ENCODE results near the gene MPP3.

Gene MPP3

DNA sequence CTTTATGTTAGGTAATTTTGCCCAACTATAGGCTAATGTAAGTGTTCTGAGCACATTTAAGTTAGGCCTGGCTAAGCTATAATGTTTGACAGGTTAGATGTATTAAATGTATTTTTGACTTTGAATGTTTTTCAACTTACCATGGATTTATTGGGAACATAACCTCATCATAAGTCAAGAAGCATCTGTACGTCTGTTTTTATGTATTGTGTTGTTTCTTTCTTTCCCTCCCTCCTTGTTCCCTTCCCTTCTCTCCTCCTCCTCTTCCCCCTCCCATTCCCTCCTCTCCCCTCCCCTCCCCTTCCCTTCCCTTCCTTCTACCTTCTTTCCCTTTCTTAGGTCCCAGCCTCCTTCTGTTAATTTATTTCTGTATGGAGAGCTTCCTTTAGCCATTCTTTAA lies 43.5 kb downstream of the MPP3 start:
- Histone ChIP-seq H3K27ac (ENCODE audit: insufficient read depth, low read depth, low read length, poor library complexity, severe bottlenecking) (no peak overlapping the region), H3K4me3 (ENCODE audit: insufficient read depth, low read depth, low read length) (no peak overlapping the region), H3K9me3 (ENCODE audit: control insufficient read depth, low read length) (no peaks in the 10 kb centered on the region), H3K27me3 (ENCODE audit: control insufficient read depth, insufficient read depth, low read length, poor library complexity, severe bottlenecking) (no peaks in the 10 kb centered on the region), H3K4me1 (ENCODE audit: control insufficient read depth, insufficient read depth, low read length) (no peaks in the 10 kb centered on the region), H3K36me3 (ENCODE audit: control insufficient read depth, insufficient read depth, low read length) (no peaks in the 10 kb centered on the region)
- WGBS, 2 experiments = no CpG with 5 or more reads among the region's 1 CpG

GRCh38 chr17:43788540-43788939 lies 44.4 kb downstream of the MPP3 start:
- no peak overlapping the region for H3K4me3 ChIP-seq (ENCODE audit: insufficient read depth, low read depth, low read length)
- WGBS, 2 experiments = 68 to 91% methylated on average over 4 to 5 of the region's 5 CpGs

DNA sequence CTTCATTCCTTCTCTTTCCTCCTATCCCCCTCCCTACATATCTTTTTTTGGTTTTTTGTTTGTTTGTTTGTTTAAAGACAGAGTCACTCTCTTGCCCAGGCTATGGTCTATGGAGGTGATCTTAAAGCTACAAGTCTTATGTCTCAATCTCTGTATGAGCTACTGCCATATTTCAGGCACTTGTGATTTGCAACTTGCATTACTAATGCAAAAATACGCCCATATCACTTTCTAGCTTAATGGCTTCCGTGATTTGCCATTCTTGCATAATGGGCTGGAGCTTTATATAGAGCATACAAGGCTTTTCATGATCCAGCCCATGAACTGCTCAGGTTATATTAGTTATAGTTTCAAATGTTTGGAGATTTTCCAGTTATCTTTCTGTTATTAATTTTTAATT lies 45.2 kb downstream of the MPP3 start:
- Histone ChIP-seq H3K4me1 (ENCODE audit: control insufficient read depth, insufficient read depth, low read length) (no peaks in the 10 kb centered on the region), H3K9me3 (ENCODE audit: control insufficient read depth, low read length) (no peaks in the 10 kb centered on the region), H3K27me3 (ENCODE audit: control insufficient read depth, insufficient read depth, low read length, poor library complexity, severe bottlenecking) (no peaks in the 10 kb centered on the region), H3K27ac (ENCODE audit: insufficient read depth, low read depth, low read length, poor library complexity, severe bottlenecking) (no peak overlapping the region), H3K4me3 (ENCODE audit: insufficient read depth, low read depth, low read length) (no peak overlapping the region), H3K36me3 (ENCODE audit: control insufficient read depth, insufficient read depth, low read length) (no peaks in the 10 kb centered on the region)
- WGBS, 2 experiments = 79 to 96% methylated on average over 2 of the region's 2 CpGs

More at GRCh38 chr17:43788540-43788939, 44.4 kb downstream of the MPP3 start:
- no peaks in the 10 kb centered on the region for H3K36me3 ChIP-seq (ENCODE audit: control insufficient read depth, insufficient read depth, low read length)
- no peaks in the 10 kb centered on the region for H3K27me3 ChIP-seq (ENCODE audit: control insufficient read depth, insufficient read depth, low read length, poor library complexity, severe bottlenecking)
- H3K9me3 ChIP-seq (ENCODE audit: control insufficient read depth, low read length) = no peaks in the 10 kb centered on the region
- H3K27ac ChIP-seq (ENCODE audit: insufficient read depth, low read depth, low read length, poor library complexity, severe bottlenecking) = no peak overlapping the region
- no peaks in the 10 kb centered on the region for H3K4me1 ChIP-seq (ENCODE audit: control insufficient read depth, insufficient read depth, low read length)

GRCh38 chr17:43784628-43785101 lies 48.3 kb downstream of the MPP3 start:
- no peaks in the 10 kb centered on the region for H3K36me3 ChIP-seq (ENCODE audit: control insufficient read depth, insufficient read depth, low read length)
- no peaks in the 10 kb centered on the region for H3K4me1 ChIP-seq (ENCODE audit: control insufficient read depth, insufficient read depth, low read length)
- H3K27ac ChIP-seq (ENCODE audit: insufficient read depth, low read depth, low read length, poor library complexity, severe bottlenecking) = no peak overlapping the region
- H3K9me3 ChIP-seq (ENCODE audit: control insufficient read depth, low read length) = no peaks in the 10 kb centered on the region
- WGBS, 2 experiments = 85 to 89% methylated on average over 5 of the region's 5 CpGs
- no peak overlapping the region for H3K4me3 ChIP-seq (ENCODE audit: insufficient read depth, low read depth, low read length)
- H3K27me3 ChIP-seq (ENCODE audit: control insufficient read depth, insufficient read depth, low read length, poor library complexity, severe bottlenecking) = peaks cover 17% of the 10 kb centered on the region

DNA sequence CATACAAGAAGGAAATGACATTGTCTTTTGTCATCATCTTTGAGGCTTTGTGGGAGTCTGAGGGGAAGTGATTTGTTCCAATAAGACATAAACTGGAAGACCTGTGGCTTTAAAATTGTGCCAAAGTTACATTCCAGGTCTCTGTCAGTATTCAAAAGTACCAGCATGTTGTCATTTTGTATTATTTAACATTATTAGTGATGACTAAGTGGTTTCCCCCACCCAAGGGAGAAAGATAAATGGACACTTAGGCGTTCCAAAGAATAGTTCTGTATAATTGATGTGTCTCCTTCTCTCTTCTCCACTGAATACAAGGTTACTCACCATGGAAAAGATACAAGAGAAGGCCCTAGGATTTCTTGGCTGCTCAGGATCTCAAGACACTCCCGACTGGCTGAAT lies 48.9 kb downstream of the MPP3 start:
- no peak overlapping the region for H3K4me3 ChIP-seq (ENCODE audit: insufficient read depth, low read depth, low read length)
- H3K4me1 ChIP-seq (ENCODE audit: control insufficient read depth, insufficient read depth, low read length) = no peaks in the 10 kb centered on the region
- no peaks in the 10 kb centered on the region for H3K9me3 ChIP-seq (ENCODE audit: control insufficient read depth, low read length)
- H3K36me3 ChIP-seq (ENCODE audit: control insufficient read depth, insufficient read depth, low read length) = no peaks in the 10 kb centered on the region
- 87 to 100% methylated on average over 2 of the region's 2 CpGs for WGBS, 2 experiments
- no peak overlapping the region for H3K27ac ChIP-seq (ENCODE audit: insufficient read depth, low read depth, low read length, poor library complexity, severe bottlenecking)
- H3K27me3 ChIP-seq (ENCODE audit: control insufficient read depth, insufficient read depth, low read length, poor library complexity, severe bottlenecking) = peaks cover 23% of the 10 kb centered on the region

GRCh38 chr17:43782913-43783680 lies 49.8 kb downstream of the MPP3 start:
- H3K27ac ChIP-seq (ENCODE audit: insufficient read depth, low read depth, low read length, poor library complexity, severe bottlenecking) = no peak overlapping the region
- no peak overlapping the region for H3K4me3 ChIP-seq (ENCODE audit: insufficient read depth, low read depth, low read length)
- WGBS, 2 experiments = 91% methylated on average over 14 to 15 of the region's 15 CpGs

DNA sequence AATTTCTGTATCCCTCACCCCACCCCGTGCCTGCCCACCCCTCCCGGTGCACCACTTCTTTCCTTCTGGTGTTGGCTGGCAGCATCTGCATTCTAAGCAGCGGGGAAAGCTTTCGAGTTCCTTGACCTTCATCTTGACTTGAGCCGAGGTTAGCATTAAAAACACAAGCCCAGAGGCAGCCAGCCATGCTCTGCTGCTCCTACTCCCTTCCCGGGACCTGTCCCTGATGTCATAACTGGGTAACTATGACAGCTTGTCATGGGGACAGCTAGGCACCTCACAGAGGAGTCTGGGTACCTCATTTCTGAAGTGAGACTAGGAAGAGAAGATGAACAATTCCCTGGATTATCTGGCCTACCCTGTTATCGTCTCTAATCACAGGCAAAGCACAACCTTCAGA lies 52.8 kb downstream of the MPP3 start, which contains the start of gene CFAP97D1:
Gene CFAP97D1 (plus strand): TSS at position 301 of the 400 bp plus-strand sequence. CDS start 28 bp downstream, at position 329.
- no peak within 1 kb of the TSS for H3K27ac ChIP-seq (ENCODE audit: insufficient read depth, low read depth, low read length, poor library complexity, severe bottlenecking)
- no peaks in the 10 kb centered on the region for H3K36me3 ChIP-seq (ENCODE audit: control insufficient read depth, insufficient read depth, low read length)
- no peaks in the 10 kb centered on the region for H3K4me1 ChIP-seq (ENCODE audit: control insufficient read depth, insufficient read depth, low read length)
- no peaks in the 10 kb centered on the region for H3K9me3 ChIP-seq (ENCODE audit: control insufficient read depth, low read length)
- peaks cover 25% of the 10 kb centered on the region for H3K27me3 ChIP-seq (ENCODE audit: control insufficient read depth, insufficient read depth, low read length, poor library complexity, severe bottlenecking)
- WGBS, 2 experiments = 79 to 82% methylated on average over 7 of the region's 7 CpGs
- peak within 1 kb of the TSS; percentile 95 for H3K4me3 ChIP-seq (ENCODE audit: insufficient read depth, low read depth, low read length)

More at GRCh38 chr17:43782913-43783680, 49.8 kb downstream of the MPP3 start:
- H3K27me3 ChIP-seq (ENCODE audit: control insufficient read depth, insufficient read depth, low read length, poor library complexity, severe bottlenecking) = peaks cover 25% of the 10 kb centered on the region
- no peaks in the 10 kb centered on the region for H3K4me1 ChIP-seq (ENCODE audit: control insufficient read depth, insufficient read depth, low read length)
- no peaks in the 10 kb centered on the region for H3K36me3 ChIP-seq (ENCODE audit: control insufficient read depth, insufficient read depth, low read length)
- H3K9me3 ChIP-seq (ENCODE audit: control insufficient read depth, low read length) = no peaks in the 10 kb centered on the region

GRCh38 chr17:43779145-43780125 lies 53.5 kb downstream of the MPP3 start:
- peak overlapping the region; percentile 95 for H3K4me3 ChIP-seq (ENCODE audit: insufficient read depth, low read depth, low read length)
- peaks cover 25% of the 10 kb centered on the region for H3K27me3 ChIP-seq (ENCODE audit: control insufficient read depth, insufficient read depth, low read length, poor library complexity, severe bottlenecking)
- H3K9me3 ChIP-seq (ENCODE audit: control insufficient read depth, low read length) = no peaks in the 10 kb centered on the region
- no peaks in the 10 kb centered on the region for H3K4me1 ChIP-seq (ENCODE audit: control insufficient read depth, insufficient read depth, low read length)
- H3K36me3 ChIP-seq (ENCODE audit: control insufficient read depth, insufficient read depth, low read length) = no peaks in the 10 kb centered on the region
- 10 to 12% methylated on average over 26 of the region's 26 CpGs for WGBS, 2 experiments
- H3K27ac ChIP-seq (ENCODE audit: insufficient read depth, low read depth, low read length, poor library complexity, severe bottlenecking) = no peak overlapping the region

DNA sequence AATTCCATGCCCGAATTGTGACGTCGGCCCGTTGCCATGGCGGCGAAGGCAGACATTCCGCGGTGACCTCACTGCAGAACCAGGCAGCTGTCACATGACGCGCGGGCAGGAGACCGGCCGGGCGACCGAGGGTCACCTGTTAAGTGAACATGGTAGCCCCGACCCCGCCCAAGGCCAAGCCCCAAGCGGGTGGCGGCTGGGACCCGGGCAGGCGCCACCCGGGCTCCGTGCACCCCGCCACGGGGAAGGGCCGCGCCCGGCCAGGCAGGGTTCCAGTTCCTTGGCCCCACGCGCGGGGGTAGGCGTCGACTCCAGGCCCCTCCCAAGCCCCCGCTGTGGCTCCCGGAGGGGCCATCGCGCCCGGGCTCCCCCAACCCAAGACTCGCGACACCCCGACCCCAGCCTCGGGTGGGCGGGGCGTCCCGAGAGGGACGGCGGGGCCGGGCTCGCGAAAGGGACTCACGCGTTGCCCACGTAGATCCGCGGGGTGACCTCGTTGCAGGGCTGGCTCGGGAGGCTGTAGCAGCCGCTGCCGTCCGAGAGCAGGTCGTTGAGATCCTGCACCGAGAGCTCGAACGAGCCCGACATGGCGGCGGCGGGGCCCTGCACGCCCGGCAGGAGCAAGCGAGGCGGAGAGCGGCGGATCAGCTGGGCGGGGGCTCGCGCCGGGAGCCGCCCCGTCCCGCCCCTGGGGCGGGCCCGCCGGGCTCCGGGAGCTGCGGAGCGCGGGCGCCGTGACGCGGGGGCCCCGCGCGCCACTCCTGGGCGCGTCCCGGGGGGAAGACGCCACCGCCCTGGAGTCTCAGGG lies 54.4 kb downstream of the MPP3 start, which contains the start of gene DUSP3:
Gene DUSP3 (minus strand): TSS at position 641 of the 808 bp plus-strand sequence. CDS start 53 bp downstream, at position 588.
- WGBS, 2 experiments = 0% methylated on average over 100 of the region's 100 CpGs
- peak within 1 kb of the TSS; percentile 95 for H3K27ac ChIP-seq (ENCODE audit: insufficient read depth, low read depth, low read length, poor library complexity, severe bottlenecking)
- peak within 1 kb of the TSS; percentile 95 for H3K4me3 ChIP-seq (ENCODE audit: insufficient read depth, low read depth, low read length)
- no peaks in the 10 kb centered on the region for H3K9me3 ChIP-seq (ENCODE audit: control insufficient read depth, low read length)
- H3K4me1 ChIP-seq (ENCODE audit: control insufficient read depth, insufficient read depth, low read length) = no peaks in the 10 kb centered on the region
- H3K27me3 ChIP-seq (ENCODE audit: control insufficient read depth, insufficient read depth, low read length, poor library complexity, severe bottlenecking) = peaks cover 25% of the 10 kb centered on the region
- H3K36me3 ChIP-seq (ENCODE audit: control insufficient read depth, insufficient read depth, low read length) = no peaks in the 10 kb centered on the region

Data from ectodermal cell (in vitro differentiated cells).